HL-60 (cell line): ENCODE data around the gene PABPN1L.

Experiments
- DNase-seq, 2 experiments: peaks; one replicate each; pipeline ENCODE4 v3.0.0-alpha.2; 2010 to 2020; ENCODE audit warnings: low read depth in 1 of 2, low spot score in 1 of 2
- H3K27ac ChIP-seq: fragments of 250-450 bp; sonication (Bioruptor Pico); replicated peaks from 2 replicates; pipeline ENCODE4 v1.5.1; 2020; ENCODE audit warnings: mild to moderate bottlenecking, moderate library complexity
- H3K27me3 ChIP-seq: fragments of 250-450 bp; sonication (Bioruptor Pico); 2 replicates; pipeline ENCODE4 v1.5.1; 2021; ENCODE audit warnings: mild to moderate bottlenecking, moderate library complexity; ENCODE audit not compliant: insufficient read depth, poor library complexity, severe bottlenecking
- H3K4me3 ChIP-seq: replicated peaks from 2 replicates; pipeline ENCODE4 v1.5.1; 2011; ENCODE audit warnings: mild to moderate bottlenecking, control low read depth, low read length; ENCODE audit not compliant: insufficient read depth
- CTCF ChIP-seq: IDR thresholded peaks from one replicate; pipeline ENCODE4 v1.5.1; 2011; ENCODE audit warnings: low read length, control low read depth, inconsistent platforms; ENCODE audit not compliant: insufficient read depth
- GABPA ChIP-seq: IDR thresholded peaks from 2 replicates; pipeline ENCODE4 v1.6.1; 2012; ENCODE audit warnings: low read depth
- POLR2AphosphoS5 ChIP-seq: IDR thresholded peaks from 2 replicates; pipeline ENCODE4 v1.6.1; 2012; ENCODE audit warnings: low read depth
- SPI1 ChIP-seq: IDR thresholded peaks from 2 replicates; pipeline ENCODE4 v1.6.1; 2012; ENCODE audit warnings: low read depth, mild to moderate bottlenecking, borderline replicate concordance
- TF ChIP-seq, protein P1 (sequence below): IDR thresholded peaks from 2 replicates; pipeline ENCODE4 v1.6.1; 2012; ENCODE audit warnings: low read depth; ENCODE audit not compliant: insufficient replicate concordance

Gene PABPN1L

DNA sequence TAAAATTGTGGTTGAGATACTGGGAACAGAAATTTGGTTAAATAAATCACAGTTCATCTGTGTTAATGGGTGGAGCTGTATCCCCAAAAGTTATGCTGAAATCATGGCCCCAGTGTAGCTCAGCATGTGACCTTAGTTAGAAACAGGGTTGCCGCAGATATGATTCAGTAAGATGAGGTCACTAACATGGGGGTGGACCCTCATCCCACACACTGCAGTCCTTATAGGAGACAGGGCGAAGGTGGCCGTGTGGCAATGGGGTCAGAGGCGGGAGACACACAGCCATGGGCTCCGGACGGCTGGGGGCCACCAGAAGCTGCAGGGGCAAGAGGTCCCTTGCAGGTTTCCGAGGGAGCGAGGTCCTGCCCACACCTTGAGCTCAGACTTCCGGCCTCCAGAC lies 20.4 kb downstream of the PABPN1L start:
- no peak overlapping the region for H3K27ac ChIP-seq
- TF ChIP-seq, protein P1, sequence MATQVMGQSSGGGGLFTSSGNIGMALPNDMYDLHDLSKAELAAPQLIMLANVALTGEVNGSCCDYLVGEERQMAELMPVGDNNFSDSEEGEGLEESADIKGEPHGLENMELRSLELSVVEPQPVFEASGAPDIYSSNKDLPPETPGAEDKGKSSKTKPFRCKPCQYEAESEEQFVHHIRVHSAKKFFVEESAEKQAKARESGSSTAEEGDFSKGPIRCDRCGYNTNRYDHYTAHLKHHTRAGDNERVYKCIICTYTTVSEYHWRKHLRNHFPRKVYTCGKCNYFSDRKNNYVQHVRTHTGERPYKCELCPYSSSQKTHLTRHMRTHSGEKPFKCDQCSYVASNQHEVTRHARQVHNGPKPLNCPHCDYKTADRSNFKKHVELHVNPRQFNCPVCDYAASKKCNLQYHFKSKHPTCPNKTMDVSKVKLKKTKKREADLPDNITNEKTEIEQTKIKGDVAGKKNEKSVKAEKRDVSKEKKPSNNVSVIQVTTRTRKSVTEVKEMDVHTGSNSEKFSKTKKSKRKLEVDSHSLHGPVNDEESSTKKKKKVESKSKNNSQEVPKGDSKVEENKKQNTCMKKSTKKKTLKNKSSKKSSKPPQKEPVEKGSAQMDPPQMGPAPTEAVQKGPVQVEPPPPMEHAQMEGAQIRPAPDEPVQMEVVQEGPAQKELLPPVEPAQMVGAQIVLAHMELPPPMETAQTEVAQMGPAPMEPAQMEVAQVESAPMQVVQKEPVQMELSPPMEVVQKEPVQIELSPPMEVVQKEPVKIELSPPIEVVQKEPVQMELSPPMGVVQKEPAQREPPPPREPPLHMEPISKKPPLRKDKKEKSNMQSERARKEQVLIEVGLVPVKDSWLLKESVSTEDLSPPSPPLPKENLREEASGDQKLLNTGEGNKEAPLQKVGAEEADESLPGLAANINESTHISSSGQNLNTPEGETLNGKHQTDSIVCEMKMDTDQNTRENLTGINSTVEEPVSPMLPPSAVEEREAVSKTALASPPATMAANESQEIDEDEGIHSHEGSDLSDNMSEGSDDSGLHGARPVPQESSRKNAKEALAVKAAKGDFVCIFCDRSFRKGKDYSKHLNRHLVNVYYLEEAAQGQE, result no peak
- TF ChIP-seq POLR2AphosphoS5 (no peak), SPI1 (no peak), GABPA (no peak), CTCF (no peak)
- no peak overlapping the region for H3K4me3 ChIP-seq
- DNase-seq, result no peak
- no peaks in the 10 kb centered on the region for H3K27me3 ChIP-seq

GRCh38 chr16:88844419-88845036 lies 21.9 kb downstream of the PABPN1L start:
- TF ChIP-seq SPI1 (no peak), GABPA (no peak), POLR2AphosphoS5 (no peak)
- Histone ChIP-seq H3K4me3 (no peak overlapping the region), H3K27me3 (no peaks in the 10 kb centered on the region), H3K27ac (no peak overlapping the region)
- DNase-seq, result no peak

- no peak overlapping the region for H3K27ac ChIP-seq
- TF ChIP-seq POLR2AphosphoS5, result no peak
- no peak for TF ChIP-seq SPI1
- TF ChIP-seq CTCF, result no peak
- TF ChIP-seq, protein P1, result no peak
- no peak for TF ChIP-seq GABPA
- H3K4me3 ChIP-seq, result no peak overlapping the region
- DNase-seq, result no peak
- H3K27me3 ChIP-seq, result no peaks in the 10 kb centered on the region
These were observed 23.2 kb downstream of the PABPN1L start for GRCh38 chr16:88843256-88843655.

- H3K27ac ChIP-seq, result no peak overlapping the region
- H3K4me3 ChIP-seq, result no peak overlapping the region
- TF ChIP-seq POLR2AphosphoS5 (no peak), GABPA (no peak), SPI1 (no peak), CTCF (no peak)
- TF ChIP-seq, protein P1, result no peak
- H3K27me3 ChIP-seq, result no peaks in the 10 kb centered on the region
- no peak for DNase-seq
These were observed 23.7 kb downstream of the PABPN1L start for GRCh38 chr16:88842806-88843205.
